LoVo (cell line): Measurements from ENCODE around the gene KIF16B.
"Not testable (repeated sequence)": the region's sequence is repeated elsewhere in the genome, so short reads cannot be mapped to it uniquely, and the experiment has no call there.

Experiments
- DNase-seq: peaks from one replicate; pipeline ENCODE4 v3.0.0-alpha.2; 2016; ENCODE audit warnings: low spot score

The KIF16B gene

GRCh38 chr20:16246291-16246690 lies 327.0 kb downstream of the KIF16B start:
- DNase-seq: no peak

- DNase-seq: no peak
Observed at GRCh38 chr20:16245879-16246278, 327.4 kb downstream of the KIF16B start.

- DNase-seq: no peak
Observed at GRCh38 chr20:16244892-16245291, 328.4 kb downstream of the KIF16B start.

- DNase-seq: no peak
Observed at GRCh38 chr20:16243470-16243869, 329.8 kb downstream of the KIF16B start.

- no peak for DNase-seq
Observed at GRCh38 chr20:16241911-16242310, 331.3 kb downstream of the KIF16B start.

- no peak for DNase-seq
Observed at GRCh38 chr20:16240355-16240754, 332.9 kb downstream of the KIF16B start.

GRCh38 chr20:16236589-16237241 lies 336.5 kb downstream of the KIF16B start:
- no peak for DNase-seq

GRCh38 chr20:16230402-16230801 lies 342.8 kb downstream of the KIF16B start:
- DNase-seq: no peak

GRCh38 chr20:16229813-16230212 lies 343.4 kb downstream of the KIF16B start:
- DNase-seq: no peak

GRCh38 chr20:16228722-16229121 lies 344.5 kb downstream of the KIF16B start:
- no peak for DNase-seq

- DNase-seq: not testable (repeated sequence)
Observed at GRCh38 chr20:16226961-16227360, 346.3 kb downstream of the KIF16B start.

GRCh38 chr20:16224836-16225235 lies 348.4 kb downstream of the KIF16B start:
- DNase-seq: no peak

GRCh38 chr20:16222859-16223411 lies 350.3 kb downstream of the KIF16B start:
- DNase-seq: no peak
